Neutrophil (primary cell): Measurements from ENCODE around the gene MLF2.
"Not testable (repeated sequence)": the region's sequence is repeated elsewhere in the genome, so short reads cannot be mapped to it uniquely, and the experiment has no call there.

Experiments
- H3K27ac ChIP-seq: fragments of 200-600 bp; sonication (generic); 2 replicates; pipeline ENCODE4 v1.5.1; 2016; ENCODE audit warnings: mild to moderate bottlenecking, moderate library complexity
- H3K27me3 ChIP-seq: fragments of 200-600 bp; sonication (generic); 2 replicates; pipeline ENCODE4 v1.6.0; 2016; ENCODE audit warnings: mild to moderate bottlenecking
- H3K36me3 ChIP-seq: fragments of 200-600 bp; sonication (generic); 2 replicates; pipeline ENCODE4 v1.5.1; 2017
- H3K4me1 ChIP-seq, 2 experiments: fragments of 200-600 bp in 1 of 2; sonication (generic) in 1 of 2; 1 replicate in 1 of 2; 2 replicates in 1 of 2; pipeline versions ENCODE4 v1.5.1 to v1.6.1; 2013 to 2016; ENCODE audit warnings: low read depth in 1 of 2, low read length in 1 of 2, mild to moderate bottlenecking in 1 of 2, moderate library complexity in 1 of 2; ENCODE audit not compliant: control insufficient read depth in 1 of 2, insufficient read depth in 1 of 2
- H3K4me3 ChIP-seq, 2 experiments: fragments of 200-600 bp in 1 of 2; sonication (generic) in 1 of 2; 1 replicate in 1 of 2; 2 replicates in 1 of 2; pipeline ENCODE4 v1.5.1; 2013 to 2016; ENCODE audit warnings: low read depth in 1 of 2, low read length in 1 of 2, mild to moderate bottlenecking in 1 of 2, moderate library complexity in 1 of 2
- H3K9me3 ChIP-seq: fragments of 200-600 bp; sonication (generic); 2 replicates; pipeline ENCODE4 v1.5.1; 2016
- CTCF ChIP-seq: fragments of 200-600 bp; sonication (generic); IDR thresholded peaks from 2 replicates; pipeline ENCODE4 v1.5.1; 2016; ENCODE audit warnings: antibody characterized with exemption

MLF2 gene

GRCh38 chr12:6750506-6750905 is 2.4 kb downstream of the MLF2 start:
- Histone ChIP-seq H3K4me1 (peaks cover 50 to 51% of the 10 kb centered on the region in 2 experiments), H3K27ac (peak overlapping the region; percentile 97), H3K27me3 (no peaks in the 10 kb centered on the region), H3K4me3 (no peak overlapping the region), H3K9me3 (no peaks in the 10 kb centered on the region), H3K36me3 (peaks cover 56% of the 10 kb centered on the region)
- no peak for TF ChIP-seq CTCF

GRCh38 chr12:6748761-6749160 is 4.2 kb downstream of the MLF2 start:
- TF ChIP-seq CTCF = no peak
- Histone ChIP-seq H3K27ac (no peak overlapping the region), H3K9me3 (no peaks in the 10 kb centered on the region), H3K27me3 (no peaks in the 10 kb centered on the region), H3K36me3 (peaks cover 56% of the 10 kb centered on the region), H3K4me3 (no peak overlapping the region), H3K4me1 (peaks cover 64 to 66% of the 10 kb centered on the region in 2 experiments)

GRCh38 chr12:6747216-6747615 is 5.7 kb downstream of the MLF2 start:
- Histone ChIP-seq H3K27me3 (no peaks in the 10 kb centered on the region), H3K4me3 (peak overlapping the region in 1 of 2 experiments; percentile 53), H3K4me1 (peaks cover 59 to 63% of the 10 kb centered on the region in 2 experiments), H3K9me3 (no peaks in the 10 kb centered on the region), H3K36me3 (peaks cover 56% of the 10 kb centered on the region), H3K27ac (peak overlapping the region; percentile 100)
- TF ChIP-seq CTCF = no peak

- H3K4me3 ChIP-seq = peak overlapping the region; percentile 43 to 53
- no peaks in the 10 kb centered on the region for H3K9me3 ChIP-seq
- H3K36me3 ChIP-seq = peaks cover 44% of the 10 kb centered on the region
- peak overlapping the region; percentile 100 for H3K27ac ChIP-seq
- H3K27me3 ChIP-seq = no peaks in the 10 kb centered on the region
- H3K4me1 ChIP-seq = peaks cover 48 to 50% of the 10 kb centered on the region in 2 experiments
- TF ChIP-seq CTCF = peak; percentile 51
Measured at GRCh38 chr12:6745741-6746525, 7.0 kb downstream of the MLF2 start.

GRCh38 chr12:6743300-6743699 is 9.6 kb downstream of the MLF2 start:
- not testable (repeated sequence) for H3K27me3 ChIP-seq, H3K9me3 ChIP-seq, H3K27ac ChIP-seq, H3K4me3 ChIP-seq
- peaks cover 47 to 49% of the 10 kb centered on the region in 2 experiments for H3K4me1 ChIP-seq
- H3K36me3 ChIP-seq = peaks cover 18% of the 10 kb centered on the region

- Histone ChIP-seq H3K27ac (no peak overlapping the region), H3K4me3 (no peak overlapping the region), H3K4me1 (peaks cover 48 to 49% of the 10 kb centered on the region in 2 experiments), H3K9me3 (no peaks in the 10 kb centered on the region), H3K36me3 (peaks cover 13% of the 10 kb centered on the region), H3K27me3 (no peaks in the 10 kb centered on the region)
- TF ChIP-seq CTCF = no peak
Measured at GRCh38 chr12:6742834-6743233, 10.1 kb downstream of the MLF2 start.

GRCh38 chr12:6742080-6742479 is 10.9 kb downstream of the MLF2 start:
- not testable (repeated sequence) for H3K27me3 ChIP-seq, H3K4me3 ChIP-seq, H3K9me3 ChIP-seq, H3K36me3 ChIP-seq, H3K27ac ChIP-seq
- H3K4me1 ChIP-seq = peaks cover 46 to 48% of the 10 kb centered on the region in 2 experiments
